Heart left ventricle (tissue), 16 donors: ENCODE data around the gene CYP4F22. TPM values are rescaled to one million over a fixed set of nuclear protein-coding genes. Genes with fewer than 3 reads are reported as not detected.
"Not testable (repeated sequence)": the region's sequence is repeated elsewhere in the genome, so short reads cannot be mapped to it uniquely, and the experiment has no call there.

Experiments used
- ATAC-seq, 4 donors: fragments of 200-7000 bp; cut with Tn5 transposase; one replicate each; pipeline ENCODE4 v1.9.1; 2020 to 2022; ENCODE audit warnings: moderate library complexity in 4 of 4, mild to moderate bottlenecking in 3 of 4, moderate number of reproducible peaks in 1 of 4
- DNase-seq, 5 donors: peaks; one replicate each; pipeline ENCODE4 v3.0.0-alpha.2; 2020
- H3K27ac ChIP-seq, 12 donors: fragments of 200-600 bp; sonication (generic) in 4 of 12; one replicate each; pipeline versions ENCODE4 v1.5.0 to v1.8.0; 2016 to 2022; ENCODE audit warnings: mild to moderate bottlenecking in 2 of 12
- H3K27me3 ChIP-seq, 9 donors: fragments of 200-600 bp; sonication (generic) in 2 of 9; one replicate each; pipeline versions ENCODE4 v1.5.1 to v1.8.0; 2016 to 2022; ENCODE audit warnings: mild to moderate bottlenecking in 3 of 9
- H3K36me3 ChIP-seq, 9 donors: fragments of 200-600 bp; sonication (generic) in 2 of 9; one replicate each; pipeline versions ENCODE4 v1.5.0 to v1.8.0; 2018 to 2022; ENCODE audit warnings: mild to moderate bottlenecking in 2 of 9
- H3K4me1 ChIP-seq, 12 donors: fragments of 200-600 bp; sonication (generic) in 4 of 12; one replicate each; pipeline versions ENCODE4 v1.5.0 to v1.8.0; 2016 to 2022; ENCODE audit warnings: mild to moderate bottlenecking in 3 of 12
- H3K4me3 ChIP-seq, 12 donors: fragments of 200-600 bp; sonication (generic) in 4 of 12; one replicate each; pipeline versions ENCODE4 v1.5.0 to v1.8.0; 2017 to 2022; ENCODE audit warnings: mild to moderate bottlenecking in 9 of 12, moderate library complexity in 4 of 12
- H3K9me3 ChIP-seq, 12 donors: fragments of 200-600 bp; sonication (generic) in 4 of 12; one replicate each; pipeline versions ENCODE4 v1.5.0 to v1.8.0; 2016 to 2022; ENCODE audit warnings: mild to moderate bottlenecking in 1 of 12
- CTCF ChIP-seq, 12 donors: fragments of 200-600 bp; sonication (generic) in 4 of 12; IDR thresholded peaks; one replicate each; pipeline versions ENCODE4 v1.5.0 to v1.8.0; 2018 to 2022; ENCODE audit warnings: antibody characterized with exemption in 12 of 12, mild to moderate bottlenecking in 5 of 12
- POLR2A ChIP-seq, 2 donors: fragments of 450-650 bp; IDR thresholded peaks; one replicate each; pipeline ENCODE4 v1.6.1; 2017; ENCODE audit warnings: antibody characterized with exemption in 2 of 2, mild to moderate bottlenecking in 2 of 2, moderate library complexity in 2 of 2
- WGBS, 4 donors: extraction: QIAGEN DNeasy Blood & Tissue Kit in 2 of 4; methylation state at CpG; one replicate each; pipeline versions ENCODE4 v1.1.5 to v1.1.7; 2013 to 2018; 5-methylcytosine and 5-hydroxymethylcytosine counted together
- intact Hi-C, 10 donors: fragments of 100-400 bp; cut with DNase I; formaldehyde crosslinking; loops; one replicate each; pipeline versions ENCODE4 v1.11.1 to v1.14.2; 2022
- polyA plus RNA-seq, 2 donors: library from polyadenylated mRNA; stranded (reverse); fragments of 200-250 nt; gene quantifications; one replicate each; pipeline ENCODE4 v1.2.3, GENCODE V29; 2013
- total RNA-seq, 9 donors: library from RNA; depleted of rRNA in 2 of 9; stranded (reverse); fragments of >200 nt in 2 of 9; fragmentation: NEBNext Ultra II Directional in 3 of 9; extraction: Animal tissue kit (Norgen Biotek cat#: 25700) in 3 of 9; gene quantifications; one replicate each; pipeline versions ENCODE4 v1.1.0 to v1.2.4, GENCODE V29; 2016 to 2023
- donor health status: ischemic (EF 13 %, LVEDD 7.1; RV severe dilation, severe dysfunction).
- donor health status: healthy with polysubstance abuse.
- donor health status: DM: no; HTN: yes; CAD: no.
- donor health status: DM: no; HTN: no; CAD: no.
- donor health status: ischemic (EF 25% LVEDD 6.9; RV normal size, moderate dysfunction).
- donor health status: ischemic (EF 25% LVEDD 5.7; RV mildly dilated, moderate dysfunction).
- donor health status: healthy.
- donor health status: DM: yes; HTN: yes; CAD: no.
- donor health status: ischemic (EF 35%, LVEDD 5.7; RV mildly dilated, moderate dysfunction).
- donor health status: nonischemic (EF 11% LVEDD 7.7; RV severe dilation, severe dysfunction).
- donor health status: DM: yes; HTN: yes; CAD: no.
- donor health status: PGD.
- donor health status: ischemic (EF 29% LVEDD 5.4; RV normal size, mild dysfunction).
- donor health status: nonischemic (EF 23%, LVEDD 6.1; RV moderate dilation, normal function).

The CYP4F22 gene
- total and polyA plus RNA-seq, 11 donors = 0.29 TPM; not detected in 10

GRCh38 chr19:15591796-15592195 is 83.5 kb downstream of the CYP4F22 start:
- DNase-seq (no peak), ATAC-seq (no peak)
- Histone ChIP-seq H3K27me3 (peaks cover 0 to 21% (median 2%) of the 10 kb centered on the region in 9 donors), H3K9me3 (peaks cover 0 to 8% (median 0%) of the 10 kb centered on the region in 12 donors), H3K4me3 (no peak overlapping the region), H3K36me3 (no peaks in the 10 kb centered on the region), H3K4me1 (no peaks in the 10 kb centered on the region), H3K27ac (no peak overlapping the region)
- TF ChIP-seq CTCF (IDR thresholded peaks at IDR 0.05) = no peak
- no peak for TF ChIP-seq POLR2A (IDR thresholded peaks at IDR 0.05)
- intact Hi-C loops = no loop called here
- 55 to 73% (median 65%) methylated on average over 4 of the region's 4 CpGs for WGBS, 4 donors

- Histone ChIP-seq H3K27me3 (peaks cover 0 to 17% (median 0%) of the 10 kb centered on the region in 9 donors), H3K9me3 (peaks cover 0 to 10% (median 0%) of the 10 kb centered on the region in 12 donors)
- DNase-seq, H3K27ac ChIP-seq, intact Hi-C loops, H3K4me3 ChIP-seq, H3K36me3 ChIP-seq, ATAC-seq, H3K4me1 ChIP-seq: not testable (repeated sequence)
- 18 to 34% (median 29%) methylated on average over 5 of the region's 5 CpGs for WGBS, 4 donors
Observed at GRCh38 chr19:15592506-15592905, 84.2 kb downstream of the CYP4F22 start.

- WGBS, 4 donors = 36 to 64% (median 43%) methylated on average over 4 of the region's 4 CpGs
- intact Hi-C loops, H3K4me1 ChIP-seq, DNase-seq, H3K27ac ChIP-seq, H3K4me3 ChIP-seq, H3K36me3 ChIP-seq: not testable (repeated sequence)
- H3K27me3 ChIP-seq = peaks cover 0 to 17% (median 0%) of the 10 kb centered on the region in 9 donors
- peak in 2 of 4 donors; percentile 20 to 50 for ATAC-seq
- H3K9me3 ChIP-seq = peaks cover 0 to 10% (median 0%) of the 10 kb centered on the region in 12 donors
Observed at GRCh38 chr19:15593766-15594165, 85.4 kb downstream of the CYP4F22 start.

- Histone ChIP-seq H3K27ac (no peak overlapping the region), H3K4me1 (no peaks in the 10 kb centered on the region), H3K36me3 (no peaks in the 10 kb centered on the region), H3K4me3 (no peak overlapping the region), H3K27me3 (peaks cover 0 to 17% (median 0%) of the 10 kb centered on the region in 9 donors), H3K9me3 (peaks cover 0 to 10% (median 0%) of the 10 kb centered on the region in 12 donors)
- ATAC-seq (no peak), DNase-seq (no peak)
- intact Hi-C loops = no loop called here
- WGBS, 4 donors = 26 to 47% (median 38%) methylated on average over 6 of the region's 6 CpGs
- TF ChIP-seq POLR2A (IDR thresholded peaks at IDR 0.05) = no peak
- no peak for TF ChIP-seq CTCF (IDR thresholded peaks at IDR 0.05)
Observed at GRCh38 chr19:15595069-15595468, 86.7 kb downstream of the CYP4F22 start.

Other genes starting within 250 kb of the CYP4F22 start
- 10 to 100 TPM; 31.4 to 78.9 (median 61.8) TPM for gene BRD4, start 176.0 kb upstream of the CYP4F22 start, total RNA-seq
- 10 to 100 TPM; 31.1 to 76.9 TPM for gene BRD4, start 176.0 kb upstream of the CYP4F22 start, polyA plus RNA-seq
- 10 to 100 TPM; 15.3 to 24.8 (median 18.9) TPM for gene AKAP8, start 128.7 kb upstream of the CYP4F22 start, total RNA-seq
- gene AKAP8, start 128.7 kb upstream of the CYP4F22 start, polyA plus RNA-seq = 10 to 100 TPM in 1 of 2 donors, 1 to 10 TPM in 1; 9.6 to 17.5 TPM
- 10 to 100 TPM; 46.5 to 72.2 (median 60.1) TPM for gene AKAP8L, start 89.5 kb upstream of the CYP4F22 start, total RNA-seq
- gene AKAP8L, start 89.5 kb upstream of the CYP4F22 start, polyA plus RNA-seq = 10 to 100 TPM; 43.3 to 67.5 TPM
- gene WIZ, start 58.6 kb upstream of the CYP4F22 start, total RNA-seq = 10 to 100 TPM; 23.1 to 52.4 (median 25.7) TPM
- gene WIZ, start 58.6 kb upstream of the CYP4F22 start, polyA plus RNA-seq = 10 to 100 TPM; 19.0 to 26.2 TPM
- gene RASAL3, start 44.0 kb upstream of the CYP4F22 start, total RNA-seq = 1 to 10 TPM in 5 of 9 donors, under 1 TPM in 4; 0.42 to 9.1 (median 1.0) TPM
- under 1 TPM; 0.60 to 0.99 TPM for gene RASAL3, start 44.0 kb upstream of the CYP4F22 start, polyA plus RNA-seq
- gene PGLYRP2, start 29.0 kb upstream of the CYP4F22 start, total RNA-seq = not detected
- not detected for gene PGLYRP2, start 29.0 kb upstream of the CYP4F22 start, polyA plus RNA-seq
- gene CYP4F8, start 106.7 kb downstream of the CYP4F22 start, total RNA-seq = not detected
- gene CYP4F8, start 106.7 kb downstream of the CYP4F22 start, polyA plus RNA-seq = not detected
- 1 to 10 TPM in 2 of 9 donors, under 1 TPM in 4, not detected in 3; 0.12 to 1.9 (median 0.30) TPM for gene CYP4F3, start 132.4 kb downstream of the CYP4F22 start, total RNA-seq
- under 1 TPM in 1 of 2 donors, not detected in 1; 0.04 TPM for gene CYP4F3, start 132.4 kb downstream of the CYP4F22 start, polyA plus RNA-seq
- 1 to 10 TPM; 1.8 to 5.2 (median 3.1) TPM for gene CYP4F12, start 164.6 kb downstream of the CYP4F22 start, total RNA-seq
- 1 to 10 TPM; 1.1 to 8.9 TPM for gene CYP4F12, start 164.6 kb downstream of the CYP4F22 start, polyA plus RNA-seq
- not detected for gene OR10H2, start 219.5 kb downstream of the CYP4F22 start, total RNA-seq
- gene OR10H2, start 219.5 kb downstream of the CYP4F22 start, polyA plus RNA-seq = not detected
- gene OR10H3, start 229.5 kb downstream of the CYP4F22 start, total RNA-seq = not detected
- gene OR10H3, start 229.5 kb downstream of the CYP4F22 start, polyA plus RNA-seq = not detected